Stomach smooth muscle (tissue), 2 donors: ENCODE measurements around the gene KLHDC8B.

Experiments
- H3K27ac ChIP-seq: one replicate; pipeline ENCODE4 v1.7.0; 2013; ENCODE audit warnings: mild to moderate bottlenecking, low read length, inconsistent platforms
- H3K27me3 ChIP-seq, 2 donors: one replicate each; pipeline ENCODE4 v1.7.0; 2013; ENCODE audit warnings: low read length in 2 of 2; ENCODE audit not compliant: insufficient read depth in 2 of 2, control insufficient read depth in 1 of 2
- H3K36me3 ChIP-seq, 2 donors: one replicate each; pipeline ENCODE4 v1.7.0; 2013; ENCODE audit warnings: low read length in 2 of 2; ENCODE audit not compliant: control insufficient read depth in 2 of 2, insufficient read depth in 2 of 2
- H3K4me1 ChIP-seq: one replicate; pipeline ENCODE4 v1.7.0; 2013; ENCODE audit warnings: low read length; ENCODE audit not compliant: control insufficient read depth, insufficient read depth
- H3K4me3 ChIP-seq, 2 donors: one replicate each; pipeline ENCODE4 v1.7.0; 2013; ENCODE audit warnings: low read length in 2 of 2
- H3K9ac ChIP-seq, 2 donors: one replicate each; pipeline ENCODE4 v1.7.0; 2013; ENCODE audit warnings: low read length in 2 of 2, mild to moderate bottlenecking in 1 of 2
- H3K9me3 ChIP-seq, 2 donors: one replicate each; pipeline ENCODE4 v1.7.0; 2013; ENCODE audit warnings: low read length in 2 of 2; ENCODE audit not compliant: control insufficient read depth in 2 of 2
- donor health status: healthy.
- donor health status: Pancreatic carcinoma.

Gene KLHDC8B

DNA sequence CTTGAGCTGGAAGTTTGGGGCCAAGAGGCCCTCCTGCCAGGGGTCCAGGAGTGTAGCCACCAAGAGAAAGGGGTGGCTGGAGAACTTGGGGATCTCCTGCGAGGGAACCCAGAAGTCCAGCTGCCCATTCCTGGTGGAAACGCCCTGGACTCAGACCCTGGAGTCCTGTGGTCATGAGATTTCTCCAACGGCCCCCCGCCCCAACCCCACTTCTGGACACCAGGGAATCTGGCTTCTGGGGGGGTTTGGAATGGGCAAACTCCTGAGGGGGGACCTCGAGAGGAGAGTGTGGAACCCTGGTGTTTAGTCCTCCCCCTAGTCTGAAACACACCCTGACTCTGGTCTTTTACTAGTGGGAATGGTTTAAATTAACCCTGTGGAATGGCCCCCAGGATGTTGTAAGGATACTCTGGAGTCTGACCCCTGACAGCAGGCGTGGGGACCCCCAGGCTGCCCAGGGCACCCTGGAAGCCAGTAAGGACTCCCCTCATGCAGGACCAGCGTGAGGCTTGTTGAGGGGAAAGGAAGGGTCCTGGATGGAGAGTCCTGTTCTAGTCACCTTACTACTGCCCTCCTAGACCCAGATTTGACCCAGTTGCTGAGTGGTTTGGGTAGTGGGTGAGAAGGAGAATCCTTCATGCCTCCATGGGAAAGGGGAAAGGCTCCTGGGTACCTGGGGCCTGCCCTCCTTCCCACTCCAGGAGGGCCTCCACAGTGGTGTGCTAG lies 540 bp downstream of the KLHDC8B start:
- Histone ChIP-seq H3K9ac (peak overlapping the region; percentile 83 to 90), H3K9me3 (no peaks in the 10 kb centered on the region), H3K4me3 (peak overlapping the region; percentile 68 to 90), H3K27ac (peak overlapping the region; percentile 91), H3K36me3 (peaks cover 16 to 25% of the 10 kb centered on the region in 2 donors), H3K27me3 (no peaks in the 10 kb centered on the region), H3K4me1 (peaks cover 45% of the 10 kb centered on the region)

DNA sequence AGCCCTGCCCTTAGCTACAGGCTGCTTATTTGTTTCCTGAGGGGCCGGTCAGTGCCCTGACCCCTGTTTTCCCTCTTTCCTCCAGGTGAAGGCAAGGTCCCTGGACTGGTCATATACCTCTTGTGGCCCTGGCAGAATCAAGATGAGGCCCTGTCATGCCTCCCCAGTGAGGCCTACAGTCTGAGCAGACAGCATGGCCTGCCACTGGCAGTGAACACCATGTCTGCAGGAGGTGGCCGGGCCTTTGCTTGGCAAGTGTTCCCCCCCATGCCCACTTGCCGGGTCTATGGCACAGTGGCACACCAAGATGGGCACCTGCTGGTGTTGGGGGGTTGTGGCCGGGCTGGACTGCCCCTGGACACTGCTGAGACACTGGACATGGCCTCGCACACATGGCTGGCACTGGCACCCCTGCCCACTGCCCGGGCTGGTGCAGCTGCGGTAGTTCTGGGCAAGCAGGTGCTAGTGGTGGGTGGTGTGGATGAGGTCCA lies 1.2 kb downstream of the KLHDC8B start:
- peaks cover 18 to 27% of the 10 kb centered on the region in 2 donors for H3K36me3 ChIP-seq
- H3K27me3 ChIP-seq, result no peaks in the 10 kb centered on the region
- peak overlapping the region; percentile 68 to 90 for H3K4me3 ChIP-seq
- no peaks in the 10 kb centered on the region for H3K9me3 ChIP-seq
- peaks cover 43% of the 10 kb centered on the region for H3K4me1 ChIP-seq
- peak overlapping the region; percentile 91 for H3K27ac ChIP-seq
- H3K9ac ChIP-seq, result peak overlapping the region; percentile 83 to 90

DNA sequence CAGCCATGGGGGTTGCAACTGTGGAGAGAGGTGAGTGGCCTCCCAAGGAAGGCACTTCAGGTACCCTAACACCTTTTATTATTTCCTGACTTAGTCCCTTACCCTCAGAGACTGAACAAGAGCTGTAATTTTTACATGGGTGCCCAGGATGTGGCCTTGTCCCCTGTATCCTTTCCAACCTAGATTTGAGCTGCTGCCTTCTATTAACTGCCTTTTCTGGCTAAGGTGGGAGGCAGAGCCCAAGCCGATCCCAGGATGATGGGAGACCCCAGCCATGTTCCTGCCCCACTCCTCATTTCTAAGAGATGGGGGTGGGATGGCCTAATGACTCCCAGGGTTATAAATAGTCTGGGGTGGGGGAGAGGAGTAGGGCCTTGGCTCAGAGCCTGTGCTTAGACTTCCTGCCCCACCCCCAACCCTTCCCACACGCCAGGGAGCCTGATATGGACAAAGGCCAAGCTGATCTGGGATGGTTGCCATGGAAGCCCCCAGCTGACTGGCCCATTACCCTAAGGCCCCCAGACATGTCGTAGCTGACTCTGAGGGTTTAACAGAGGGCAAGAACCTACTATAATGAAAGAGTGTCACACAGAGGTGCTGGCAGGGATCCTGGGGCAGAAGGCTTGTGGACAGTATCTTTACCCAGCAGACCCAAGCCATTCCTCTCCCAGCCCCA lies 1.9 kb downstream of the KLHDC8B start:
- peaks cover 43% of the 10 kb centered on the region for H3K4me1 ChIP-seq

DNA sequence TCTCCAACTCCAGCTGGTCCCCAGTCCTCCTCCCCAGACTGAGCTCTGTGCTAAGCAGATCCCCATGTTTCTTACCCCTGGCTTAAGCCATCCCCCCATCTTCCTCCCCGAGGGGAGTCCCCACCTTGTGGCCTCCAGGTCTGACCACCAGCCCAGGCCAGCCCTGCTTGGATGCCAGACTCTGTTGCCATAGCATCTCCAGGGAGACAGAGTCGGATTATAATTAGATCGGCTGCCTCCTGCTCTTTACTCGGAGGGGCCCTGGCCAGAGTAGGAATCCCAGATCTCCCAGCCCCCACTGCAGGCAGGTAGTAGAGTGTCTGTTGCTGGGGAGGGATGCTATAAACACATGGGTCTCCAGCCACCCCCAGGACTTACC lies 2.4 kb downstream of the KLHDC8B start:
- Histone ChIP-seq H3K27ac (peak overlapping the region; percentile 91), H3K9me3 (no peaks in the 10 kb centered on the region), H3K9ac (peak overlapping the region; percentile 1 to 90), H3K36me3 (peaks cover 19 to 27% of the 10 kb centered on the region in 2 donors), H3K4me1 (peaks cover 43% of the 10 kb centered on the region), H3K4me3 (peak overlapping the region; percentile 68 to 90), H3K27me3 (no peaks in the 10 kb centered on the region)

More for the DNA sequence above, 1.9 kb downstream of the KLHDC8B start:
- Histone ChIP-seq H3K9ac (peak overlapping the region; percentile 83 to 90), H3K27me3 (no peaks in the 10 kb centered on the region), H3K27ac (peak overlapping the region; percentile 91), H3K36me3 (peaks cover 19 to 27% of the 10 kb centered on the region in 2 donors), H3K9me3 (no peaks in the 10 kb centered on the region), H3K4me3 (peak overlapping the region; percentile 68 to 90)

- peaks cover 19 to 28% of the 10 kb centered on the region in 2 donors for H3K36me3 ChIP-seq
- H3K9me3 ChIP-seq, result no peaks in the 10 kb centered on the region
- no peaks in the 10 kb centered on the region for H3K27me3 ChIP-seq
- H3K4me3 ChIP-seq, result peak overlapping the region; percentile 68 to 90
- H3K27ac ChIP-seq, result peak overlapping the region; percentile 91
- H3K4me1 ChIP-seq, result peaks cover 43% of the 10 kb centered on the region
- H3K9ac ChIP-seq, result peak overlapping the region; percentile 1 to 51
Observed at GRCh38 chr3:49174397-49174985, 3.1 kb downstream of the KLHDC8B start.

DNA sequence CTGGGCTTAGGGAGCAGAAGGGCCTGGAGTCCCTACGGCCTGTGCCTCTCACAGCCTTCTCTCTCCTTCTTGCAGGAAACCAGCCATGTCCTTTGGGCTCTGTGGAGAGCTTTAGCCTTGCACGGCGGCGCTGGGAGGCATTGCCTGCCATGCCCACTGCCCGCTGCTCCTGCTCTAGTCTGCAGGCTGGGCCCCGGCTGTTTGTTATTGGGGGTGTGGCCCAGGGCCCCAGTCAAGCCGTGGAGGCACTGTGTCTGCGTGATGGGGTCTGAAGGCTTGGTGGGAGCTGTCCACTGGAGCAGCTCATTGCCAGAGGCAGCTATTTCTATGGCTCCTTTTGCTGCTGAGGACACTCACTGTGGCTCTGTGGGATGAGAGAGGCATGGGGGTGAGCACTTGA lies 4.1 kb downstream of the KLHDC8B start:
- Histone ChIP-seq H3K27me3 (no peaks in the 10 kb centered on the region), H3K4me1 (peaks cover 40% of the 10 kb centered on the region)

DNA sequence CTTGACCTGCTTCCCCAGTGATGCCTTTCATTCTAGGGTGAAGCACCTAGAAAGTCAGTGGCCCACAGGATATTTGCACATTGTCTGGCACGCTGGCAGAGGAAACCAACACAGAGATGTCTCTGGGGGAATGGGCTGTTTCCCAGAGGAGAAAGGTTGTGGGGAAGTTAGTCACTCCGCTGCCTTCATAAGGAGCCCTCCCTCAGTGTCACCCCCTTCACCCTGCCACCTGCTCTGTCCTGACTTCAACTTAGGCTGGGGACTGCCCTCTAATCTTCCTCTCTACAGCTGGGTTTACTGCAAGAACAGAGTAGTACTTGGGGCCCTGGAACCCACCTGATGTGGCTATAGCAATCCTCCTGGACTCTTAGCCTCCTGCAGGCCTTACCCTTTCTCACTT lies 5.7 kb downstream of the KLHDC8B start:
- Histone ChIP-seq H3K27me3 (no peaks in the 10 kb centered on the region), H3K36me3 (peaks cover 19 to 28% of the 10 kb centered on the region in 2 donors), H3K27ac (no peak overlapping the region), H3K9me3 (no peaks in the 10 kb centered on the region), H3K4me1 (peaks cover 29% of the 10 kb centered on the region), H3K9ac (no peak overlapping the region), H3K4me3 (no peak overlapping the region)

More for the DNA sequence above, 4.1 kb downstream of the KLHDC8B start:
- Histone ChIP-seq H3K9ac (no peak overlapping the region), H3K4me3 (no peak overlapping the region), H3K9me3 (no peaks in the 10 kb centered on the region), H3K27ac (no peak overlapping the region), H3K36me3 (peaks cover 19 to 28% of the 10 kb centered on the region in 2 donors)

DNA sequence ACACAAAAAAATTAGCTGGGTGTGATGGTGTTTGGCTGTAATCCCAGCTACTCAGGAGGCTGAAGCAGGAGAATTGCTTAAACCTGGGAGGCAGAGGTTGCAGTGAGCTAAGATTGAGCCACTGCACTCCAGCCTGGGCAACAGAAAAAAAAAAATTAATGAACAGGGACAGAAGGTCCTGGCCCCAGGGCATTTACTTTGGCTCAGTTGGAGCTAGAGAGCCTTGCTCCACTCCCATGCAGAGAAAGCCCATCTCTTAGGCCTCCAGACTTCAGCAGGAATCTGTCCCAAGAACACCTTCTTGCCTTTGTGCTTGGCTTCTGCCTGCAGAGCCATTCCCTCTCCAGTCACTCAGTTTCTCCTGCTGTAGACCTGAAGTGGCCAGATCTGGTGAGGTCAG lies 8.7 kb downstream of the KLHDC8B start:
- Histone ChIP-seq H3K4me1 (no peaks in the 10 kb centered on the region), H3K9ac (no peak overlapping the region), H3K27me3 (no peaks in the 10 kb centered on the region), H3K36me3 (peaks cover 16 to 18% of the 10 kb centered on the region in 2 donors), H3K9me3 (no peaks in the 10 kb centered on the region), H3K4me3 (no peak overlapping the region), H3K27ac (no peak overlapping the region)

GRCh38 chr3:49181351-49181750 lies 10.0 kb downstream of the KLHDC8B start:
- no peaks in the 10 kb centered on the region for H3K27me3 ChIP-seq
- no peak overlapping the region for H3K9ac ChIP-seq
- H3K27ac ChIP-seq, result no peak overlapping the region
- H3K4me1 ChIP-seq, result no peaks in the 10 kb centered on the region
- no peaks in the 10 kb centered on the region for H3K9me3 ChIP-seq
- H3K4me3 ChIP-seq, result no peak overlapping the region
- H3K36me3 ChIP-seq, result peaks cover 4 to 8% of the 10 kb centered on the region in 2 donors

DNA sequence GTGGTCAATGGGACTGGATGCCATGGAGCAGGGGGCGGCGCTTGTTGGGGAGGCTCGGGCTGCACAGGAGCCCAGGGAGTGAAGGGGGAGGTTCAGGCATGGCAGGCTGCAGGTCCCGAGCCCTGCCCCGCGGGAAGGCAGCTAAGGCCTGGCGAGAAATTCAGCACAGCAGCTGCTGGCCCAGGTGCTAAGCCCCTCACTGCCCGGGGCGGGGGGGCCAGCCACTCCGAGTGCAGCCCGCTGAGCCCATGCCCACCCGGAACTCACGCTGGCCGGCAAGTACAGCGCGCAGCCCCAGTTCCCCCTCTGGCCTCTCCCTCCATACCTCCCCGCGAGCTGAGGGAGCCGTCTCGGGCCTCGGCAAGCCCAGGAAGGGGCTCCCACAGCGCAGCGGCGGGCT lies 11.3 kb downstream of the KLHDC8B start:
- Histone ChIP-seq H3K4me1 (no peaks in the 10 kb centered on the region), H3K9me3 (no peaks in the 10 kb centered on the region), H3K27me3 (no peaks in the 10 kb centered on the region), H3K27ac (no peak overlapping the region), H3K9ac (no peak overlapping the region), H3K36me3 (peaks cover under 1 to 2% of the 10 kb centered on the region in 2 donors), H3K4me3 (no peak overlapping the region)
